SK-N-SH treated with all-trans-retinoic acid at 6 μM for 48 hours (cell line): ENCODE measurements around the gene NDUFA1.

Experiments
- ATAC-seq: fragments of 200-7000 bp; cut with Tn5 transposase; 3 replicates; pipeline ENCODE4 v1.9.1; 2020; ENCODE audit warnings: mild to moderate bottlenecking, moderate library complexity
- BACH2 ChIP-seq: fragments of 250-450 bp; sonication (Bioruptor Pico); IDR thresholded peaks from 2 replicates; pipeline ENCODE4 v1.9.0; 2021; ENCODE audit warnings: mild to moderate bottlenecking, borderline replicate concordance
- CREB5 ChIP-seq: fragments of 250-450 bp; sonication (Bioruptor Pico); IDR thresholded peaks from 2 replicates; pipeline ENCODE4 v1.5.1; 2020; ENCODE audit warnings: low read depth, mild to moderate bottlenecking, moderate library complexity
- CSDC2 ChIP-seq: fragments of 250-450 bp; sonication (Bioruptor Pico); IDR thresholded peaks from 2 replicates; pipeline ENCODE4 v1.5.0; 2020; ENCODE audit warnings: mild to moderate bottlenecking, moderate library complexity
- CSRNP3 ChIP-seq: fragments of 250-450 bp; sonication (Bioruptor Pico); IDR thresholded peaks from 2 replicates; pipeline ENCODE4 v1.5.1; 2021; ENCODE audit warnings: mild to moderate bottlenecking, moderate library complexity
- ESRRG ChIP-seq: fragments of 250-450 bp; sonication (Bioruptor Pico); IDR thresholded peaks from 2 replicates; pipeline ENCODE4 v1.6.1; 2021; ENCODE audit warnings: mild to moderate bottlenecking
- ISL1 ChIP-seq: fragments of 250-450 bp; sonication (Bioruptor Pico); IDR thresholded peaks from 2 replicates; pipeline ENCODE4 v2.1.2; 2022; ENCODE audit warnings: mild to moderate bottlenecking, moderate library complexity
- OSR1 ChIP-seq: fragments of 250-450 bp; sonication (Bioruptor Pico); IDR thresholded peaks from 2 replicates; pipeline ENCODE4 v1.8.0; 2022; ENCODE audit warnings: moderate library complexity, mild to moderate bottlenecking, inconsistent platforms
- PATZ1 ChIP-seq: fragments of 250-450 bp; sonication (Bioruptor Pico); IDR thresholded peaks from 2 replicates; pipeline ENCODE4 v1.8.0; 2020; ENCODE audit warnings: mild to moderate bottlenecking, moderate library complexity, borderline replicate concordance
- POU6F1 ChIP-seq: fragments of 250-450 bp; sonication (Bioruptor Pico); IDR thresholded peaks from 2 replicates; pipeline ENCODE4 v1.8.0; 2021; ENCODE audit warnings: low read depth, mild to moderate bottlenecking, moderate library complexity, borderline replicate concordance
- PPARA ChIP-seq: fragments of 250-450 bp; sonication (Bioruptor Pico); IDR thresholded peaks from 2 replicates; pipeline ENCODE4 v1.5.0; 2020; ENCODE audit warnings: mild to moderate bottlenecking, borderline replicate concordance
- SNAI2 ChIP-seq: fragments of 250-450 bp; sonication (Bioruptor Pico); IDR thresholded peaks from 2 replicates; pipeline ENCODE4 v1.5.0; 2020; ENCODE audit warnings: mild to moderate bottlenecking, moderate library complexity
- TCF4 ChIP-seq: fragments of 250-450 bp; sonication (Bioruptor Pico); IDR thresholded peaks from 2 replicates; pipeline ENCODE4 v1.8.0; 2021; ENCODE audit warnings: mild to moderate bottlenecking, moderate library complexity, borderline replicate concordance
- TOX ChIP-seq: fragments of 250-450 bp; sonication (Bioruptor Pico); IDR thresholded peaks from 2 replicates; pipeline ENCODE4 v1.8.0; 2021; ENCODE audit warnings: mild to moderate bottlenecking, moderate library complexity, borderline replicate concordance
- TSHZ2 ChIP-seq: fragments of 250-450 bp; sonication (Bioruptor Pico); IDR thresholded peaks from 2 replicates; pipeline ENCODE4 v1.5.0; 2020; ENCODE audit warnings: mild to moderate bottlenecking, moderate library complexity
- ZC3H10 ChIP-seq: fragments of 250-450 bp; sonication (Bioruptor Pico); IDR thresholded peaks from 2 replicates; pipeline ENCODE4 v1.5.1; 2021; ENCODE audit warnings: mild to moderate bottlenecking, moderate library complexity
- ZFP30 ChIP-seq: fragments of 450-650 bp; formaldehyde crosslinking; IDR thresholded peaks from 2 replicates; pipeline ENCODE4 v1.5.0; 2022; ENCODE audit warnings: mild to moderate bottlenecking, moderate library complexity
- ZNF565 ChIP-seq: fragments of 450-650 bp; formaldehyde crosslinking; conservative IDR thresholded peaks from 2 replicates; pipeline ENCODE4 v1.5.0; 2020; ENCODE audit warnings: low read depth, mild to moderate bottlenecking, moderate library complexity
- ZNF70 ChIP-seq: fragments of 450-650 bp; formaldehyde crosslinking; IDR thresholded peaks from 2 replicates; pipeline ENCODE4 v1.5.0; 2020; ENCODE audit warnings: mild to moderate bottlenecking, moderate library complexity
- ZNF8 ChIP-seq: fragments of 450-650 bp; formaldehyde crosslinking; IDR thresholded peaks from 2 replicates; pipeline ENCODE4 v1.5.0; 2020; ENCODE audit warnings: mild to moderate bottlenecking, moderate library complexity

The NDUFA1 gene

GRCh38 chrX:119880552-119881437 lies 9.2 kb downstream of the NDUFA1 start:
- peak; percentile 99 for ATAC-seq
- no peak for TF ChIP-seq ZFP30 (CRISPR knock-in tag)
- no peak for TF ChIP-seq POU6F1 (CRISPR knock-in tag)
- no peak for TF ChIP-seq BACH2
- no peak for TF ChIP-seq PPARA
- no peak for TF ChIP-seq SNAI2 (CRISPR knock-in tag)
- no peak for TF ChIP-seq TSHZ2 (CRISPR knock-in tag)
- TF ChIP-seq CSRNP3 (CRISPR knock-in tag) = no peak

- TF ChIP-seq ESRRG (CRISPR knock-in tag) = no peak
- no peak for TF ChIP-seq ZNF8 (CRISPR knock-in tag)
- no peak for TF ChIP-seq BACH2
- no peak for TF ChIP-seq TOX (CRISPR knock-in tag)
- TF ChIP-seq CREB5 = no peak
- TF ChIP-seq ZNF565 = no peak
- no peak for TF ChIP-seq CSDC2 (CRISPR knock-in tag)
- TF ChIP-seq ISL1 = no peak
- TF ChIP-seq ZNF70 = no peak
- no peak for TF ChIP-seq CSRNP3 (CRISPR knock-in tag)
- TF ChIP-seq OSR1 (CRISPR knock-in tag) = no peak
- no peak for TF ChIP-seq ZC3H10 (CRISPR knock-in tag)
- no peak for TF ChIP-seq PATZ1 (CRISPR knock-in tag)
- TF ChIP-seq SNAI2 (CRISPR knock-in tag) = no peak
- TF ChIP-seq TCF4 (CRISPR knock-in tag) = no peak
- TF ChIP-seq POU6F1 (CRISPR knock-in tag) = no peak
- TF ChIP-seq, all 23 proteins: peak for 0
- ATAC-seq = peak; percentile 41
Measured at GRCh38 chrX:119885554-119886428, 14.2 kb downstream of the NDUFA1 start.
